ENCODE data around the gene KRT1. TPM values are rescaled to one million over a fixed set of nuclear protein-coding genes. Genes with fewer than 3 reads are reported as not detected.

Gene KRT1
- total RNA-seq, 1 donor from 2014 or later: 2.9 TPM

DNA sequence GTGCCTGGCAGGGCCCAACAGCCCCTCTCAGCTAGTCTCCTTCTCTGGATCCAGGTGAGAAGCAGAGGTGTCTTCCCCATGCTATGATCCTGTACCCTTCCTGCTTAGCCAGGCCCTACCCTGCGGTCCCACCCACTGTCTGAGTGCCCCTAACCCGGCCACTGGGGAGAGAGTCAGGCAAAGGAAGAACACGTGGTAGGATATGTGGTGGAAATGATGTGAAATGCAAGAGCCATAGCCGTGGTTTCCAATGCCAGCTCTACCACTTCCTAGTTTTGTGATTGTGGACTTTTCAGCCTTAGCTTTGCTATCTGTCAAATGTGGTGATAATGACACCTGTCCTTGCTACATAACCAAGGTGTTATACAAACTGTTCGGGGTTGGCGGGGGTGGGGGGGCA, 44.0 kb downstream of the KRT1 start:
- no peak for DNase-seq (ENCODE audit: low spot score)

DNA sequence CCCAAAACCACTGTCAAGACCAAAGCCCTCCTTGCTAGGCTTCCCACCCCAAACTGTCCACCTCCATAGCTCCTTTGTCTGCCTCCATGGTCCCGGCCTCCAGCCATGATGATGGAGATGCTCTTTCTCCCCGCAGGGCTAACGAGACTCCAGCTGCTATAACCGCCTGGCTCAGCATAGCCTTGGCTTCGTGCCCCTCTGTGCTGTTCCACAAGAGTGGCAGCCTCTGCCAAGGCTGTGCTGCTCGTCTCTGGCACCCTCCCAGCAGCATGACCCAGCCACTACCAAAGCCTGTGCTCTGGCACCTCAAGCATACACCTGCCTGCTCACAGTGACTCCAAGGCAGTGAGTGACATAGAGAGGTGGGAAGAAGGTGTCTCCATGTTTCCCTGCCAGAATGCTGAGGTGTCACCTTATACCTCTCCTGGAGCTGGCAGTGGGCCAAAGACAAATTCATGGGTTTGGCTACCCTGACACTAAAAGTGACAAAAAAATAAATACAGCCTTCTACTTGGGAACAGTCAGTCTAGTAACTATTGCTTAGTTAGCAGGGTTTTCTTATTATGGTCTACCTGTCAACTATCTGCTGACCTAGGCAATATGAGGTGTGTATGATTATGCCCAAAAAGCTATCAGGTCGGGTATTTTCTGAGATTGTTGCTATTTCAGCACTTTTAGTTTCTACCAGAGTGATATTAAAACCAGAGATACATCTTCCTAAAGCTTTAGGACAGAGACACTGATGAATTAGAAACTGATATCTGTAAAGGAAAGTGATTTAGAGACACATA, 45.7 kb downstream of the KRT1 start:
- DNase-seq (ENCODE audit: low spot score): no peak

GRCh38 chr12:52633383-52633782, 46.8 kb downstream of the KRT1 start:
- DNase-seq (ENCODE audit: low spot score): no peak

DNA sequence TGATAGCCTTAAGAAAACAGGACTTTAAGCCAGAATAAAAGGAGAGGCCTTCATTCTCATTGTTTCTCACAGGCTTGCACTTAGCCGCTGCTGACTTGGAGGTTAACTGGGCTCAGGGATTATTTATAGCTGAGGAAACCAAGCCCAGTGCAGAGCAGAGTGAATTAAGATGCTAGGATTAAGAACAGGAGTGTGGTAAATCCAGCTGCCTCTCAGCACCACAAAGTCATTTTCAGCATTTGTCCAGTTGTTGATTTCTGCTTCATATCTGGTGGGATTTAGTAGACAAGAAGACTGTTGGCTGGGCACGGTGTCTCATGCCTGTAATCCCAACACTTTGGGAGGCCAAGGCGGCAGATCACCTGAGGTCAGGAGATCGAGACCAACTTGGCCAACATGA, 47.6 kb downstream of the KRT1 start:
- DNase-seq (ENCODE audit: low spot score): no peak

- DNase-seq (ENCODE audit: low spot score): no peak
These were observed 48.3 kb downstream of the KRT1 start for GRCh38 chr12:52631676-52632459.

DNA sequence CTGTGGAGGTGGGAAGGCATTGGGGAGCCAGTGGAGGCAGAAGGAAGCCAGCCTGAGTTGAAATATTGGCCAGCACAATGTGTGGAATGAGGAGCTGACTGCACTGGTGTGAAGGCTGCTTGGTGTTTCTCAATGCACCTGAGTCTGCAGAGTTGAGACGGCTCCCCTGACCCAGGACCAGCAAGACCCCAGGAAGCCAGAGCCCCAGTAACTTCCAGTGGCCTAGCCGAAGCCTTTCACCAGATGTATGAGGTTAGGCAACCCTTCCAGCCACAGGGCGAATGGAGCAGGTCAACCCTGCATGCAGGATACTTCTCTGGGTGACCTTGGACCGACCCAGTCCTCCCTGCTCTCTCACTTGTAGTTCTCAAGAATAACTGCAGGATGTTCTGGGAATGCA, 48.9 kb downstream of the KRT1 start:
- no peak for DNase-seq (ENCODE audit: low spot score)

DNA sequence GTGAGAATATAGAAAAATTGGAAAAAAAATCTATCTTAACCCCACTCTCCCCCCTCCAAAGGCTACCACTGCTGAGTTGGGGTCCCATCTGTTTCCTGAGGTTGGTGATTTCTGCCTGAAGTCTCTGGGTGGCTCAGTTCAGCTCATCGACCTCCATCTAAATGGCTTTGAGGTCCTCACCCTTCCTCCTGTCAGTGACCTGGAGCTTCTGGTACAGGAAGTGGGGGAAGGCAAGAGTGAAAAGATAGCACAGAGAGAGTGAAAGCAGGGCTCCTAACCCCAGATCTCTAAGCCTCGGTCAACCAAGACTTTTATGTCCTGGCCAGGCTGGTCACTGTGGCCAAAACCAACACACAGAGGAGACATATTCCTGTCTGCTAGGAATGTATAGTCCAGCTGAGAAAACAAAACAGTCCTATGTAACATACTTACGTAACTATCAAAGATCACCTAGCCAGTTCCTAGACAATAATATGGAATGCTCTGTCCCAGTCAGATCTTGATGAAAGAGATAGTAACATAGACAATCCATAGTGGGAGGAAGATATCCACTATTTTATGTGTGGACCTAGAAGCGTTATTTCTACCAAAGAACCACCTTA, 49.5 kb downstream of the KRT1 start:
- no peak for DNase-seq (ENCODE audit: low spot score)

DNA sequence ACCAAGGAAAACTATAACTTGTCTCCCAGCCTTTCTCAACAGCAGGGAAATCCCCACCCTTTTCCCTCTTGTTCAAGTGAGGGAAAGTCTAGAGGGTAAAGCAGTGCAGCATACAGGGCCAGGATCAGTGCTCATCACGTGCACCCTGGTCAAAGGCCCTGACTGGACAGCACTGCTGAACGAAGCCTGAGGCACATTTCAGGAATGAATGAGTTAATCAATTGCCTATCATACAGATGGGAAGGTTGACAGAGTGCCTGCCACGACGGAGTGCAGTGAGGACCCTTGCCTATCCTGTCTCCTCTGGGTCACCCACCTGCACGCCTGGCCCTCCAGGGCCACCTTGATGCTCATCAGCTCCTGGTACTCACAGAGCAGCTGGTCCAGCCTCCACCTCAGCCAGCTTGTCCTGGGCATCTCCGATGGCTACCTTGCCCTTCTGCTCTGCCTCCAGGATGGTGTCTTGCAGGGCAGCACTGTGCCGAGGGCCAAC, 50.2 kb downstream of the KRT1 start:
- DNase-seq (ENCODE audit: low spot score): no peak

DNA sequence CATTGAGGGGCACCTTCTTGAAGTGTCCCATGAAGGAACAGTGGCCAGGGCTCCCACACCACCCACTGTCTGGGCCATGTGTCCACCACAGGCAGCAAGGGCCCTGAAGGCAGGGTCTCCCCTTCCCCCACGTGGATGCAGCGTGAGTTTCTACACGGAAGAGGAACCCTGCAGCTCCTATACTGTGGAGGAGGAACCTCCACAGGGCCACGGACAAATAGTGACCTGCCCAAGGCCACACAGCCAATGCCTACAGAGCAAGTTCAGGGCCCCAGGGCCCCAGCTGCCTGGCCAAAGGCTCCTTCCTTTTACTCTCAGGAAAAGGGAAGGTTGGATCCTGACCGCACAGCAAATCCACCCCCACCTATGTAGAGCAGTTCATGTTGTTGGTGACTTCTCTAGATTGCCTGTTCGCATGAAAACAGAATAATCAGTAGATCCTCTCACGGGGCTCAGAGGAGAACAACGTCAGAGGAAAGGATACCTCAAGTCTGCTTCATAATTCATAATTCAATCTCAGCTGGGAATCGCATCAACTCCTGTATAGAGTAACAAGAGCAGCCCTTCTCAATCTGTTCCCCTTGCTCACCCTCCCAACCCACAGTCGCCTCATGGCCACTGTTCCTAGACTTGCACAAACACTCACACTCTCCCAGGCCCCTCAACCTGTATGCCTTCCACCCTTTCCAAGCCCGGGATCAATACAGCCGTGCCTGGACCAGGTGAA, 50.8 kb downstream of the KRT1 start:
- DNase-seq (ENCODE audit: low spot score): peak; percentile 2

DNA sequence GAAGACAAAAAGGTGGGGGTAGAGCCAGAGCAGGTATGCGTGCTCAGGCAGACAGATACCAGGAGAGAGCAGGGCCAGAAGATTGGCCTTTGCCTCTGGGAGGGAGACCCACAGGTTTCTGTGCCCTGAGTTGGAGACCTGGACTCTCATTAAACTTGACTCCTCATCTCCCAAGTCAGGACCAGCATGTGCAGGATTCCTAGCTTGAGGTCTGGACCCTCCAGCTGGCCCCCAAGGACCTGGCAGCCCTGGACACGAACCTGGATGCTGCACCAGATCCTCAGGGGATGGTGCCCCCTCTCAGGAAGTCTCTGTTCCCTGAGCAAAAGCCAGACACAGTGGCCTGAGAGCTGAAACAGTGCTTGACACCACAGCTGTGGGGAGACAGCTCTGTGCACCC, 51.4 kb downstream of the KRT1 start:
- DNase-seq (ENCODE audit: low spot score): no peak

- no peak for DNase-seq (ENCODE audit: low spot score)
These were observed 52.1 kb downstream of the KRT1 start for GRCh38 chr12:52628111-52628507.

DNA sequence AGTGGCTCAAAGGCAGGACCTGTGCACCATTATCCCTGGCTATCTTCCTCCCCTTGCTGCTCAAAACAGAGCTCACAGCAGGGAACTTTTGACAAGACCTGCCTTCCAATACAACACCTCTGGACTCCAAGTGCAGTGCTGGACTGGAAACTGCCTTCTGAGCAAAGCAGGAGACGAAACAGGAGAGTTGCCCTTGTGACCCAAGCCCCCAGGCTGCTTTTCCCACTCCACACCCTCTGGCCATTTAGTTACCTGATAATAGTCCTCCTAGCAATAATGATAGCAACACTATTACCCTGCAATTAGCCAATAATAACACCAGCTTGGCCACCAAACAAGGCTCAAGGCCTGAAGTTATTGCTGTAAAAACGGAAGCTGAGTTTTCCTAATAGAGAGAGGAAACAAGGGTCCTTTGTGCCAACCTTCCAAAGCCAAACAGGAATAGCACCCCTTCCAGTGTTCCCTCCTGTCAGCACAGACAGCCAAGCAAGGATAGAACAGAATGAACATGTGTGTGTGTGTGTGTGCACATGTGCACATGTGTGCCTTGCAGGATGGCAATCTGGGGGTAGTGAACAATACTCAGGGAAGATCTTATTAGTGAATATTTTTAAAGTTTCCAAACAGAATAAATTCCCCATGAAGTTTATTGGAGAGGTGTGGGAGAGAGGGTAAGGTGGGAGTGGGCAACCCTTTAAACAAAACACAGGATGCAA, 52.7 kb downstream of the KRT1 start:
- no peak for DNase-seq (ENCODE audit: low spot score)

Other genes with a start within 250 kb of the KRT1 start
- not detected for gene KRT75, start 246.0 kb downstream of the KRT1 start, total RNA-seq
- gene KRT6B, start 228.3 kb downstream of the KRT1 start, total RNA-seq: not detected
- not detected for gene KRT6C, start 206.6 kb downstream of the KRT1 start, total RNA-seq
- gene KRT6A, start 187.2 kb downstream of the KRT1 start, total RNA-seq: not detected
- not detected for gene KRT5, start 160.0 kb downstream of the KRT1 start, total RNA-seq
- not detected for gene KRT71, start 127.3 kb downstream of the KRT1 start, total RNA-seq
- not detected for gene KRT74, start 106.6 kb downstream of the KRT1 start, total RNA-seq
- not detected for gene KRT72, start 78.9 kb downstream of the KRT1 start, total RNA-seq
- not detected for gene KRT73, start 61.8 kb downstream of the KRT1 start, total RNA-seq
- gene KRT2, start 28.2 kb downstream of the KRT1 start, total RNA-seq: not detected
- not detected for gene KRT77, start 23.1 kb upstream of the KRT1 start, total RNA-seq
- not detected for gene KRT76, start 96.9 kb upstream of the KRT1 start, total RNA-seq
- gene KRT3, start 115.7 kb upstream of the KRT1 start, total RNA-seq: not detected
- not detected for gene KRT4, start 133.7 kb upstream of the KRT1 start, total RNA-seq
- not detected for gene KRT79, start 153.9 kb upstream of the KRT1 start, total RNA-seq
- not detected for gene KRT78, start 168.6 kb upstream of the KRT1 start, total RNA-seq
- gene KRT8, start 224.7 kb upstream of the KRT1 start, total RNA-seq: 1,446 TPM

All from mucosa of gallbladder (tissue), 1 donor.